HepG2 (cell line): ENCODE measurements around the gene CUL4B. TPM values are rescaled to one million over a fixed set of nuclear protein-coding genes. Genes with fewer than 3 reads are reported as not detected.
A peak's percentile ranks its signal among the peaks of the same experiment; 100 is the strongest.

Experiments
- CEBPG ChIP-seq: IDR thresholded peaks from 2 replicates; pipeline ENCODE4 v1.6.1; 2016
- DBP ChIP-seq: sonication (generic); formaldehyde crosslinking; IDR thresholded peaks from 2 replicates; pipeline ENCODE4 v1.4.0; 2020; ENCODE audit warnings: missing genetic modification reagents; ENCODE audit errors: not compliant biosample characterization
- ETV6 ChIP-seq: sonication (generic); formaldehyde crosslinking; conservative IDR thresholded peaks from 2 replicates; pipeline ENCODE4 v1.4.0; 2020; ENCODE audit warnings: missing genetic modification reagents
- HINFP ChIP-seq: sonication (generic); formaldehyde crosslinking; IDR thresholded peaks from 2 replicates; pipeline ENCODE4 v1.4.0; 2020; ENCODE audit warnings: low read depth, mild to moderate bottlenecking, missing genetic modification reagents
- HNRNPH1 ChIP-seq: fragments of 200-400 bp; formaldehyde crosslinking; optimal IDR thresholded peaks from 2 replicates; pipeline ENCODE3; 2017; ENCODE audit warnings: mild to moderate bottlenecking, low read depth, low read length
- KAT7 ChIP-seq: IDR thresholded peaks from 2 replicates; pipeline ENCODE4 v1.6.1; 2018; ENCODE audit warnings: borderline replicate concordance, missing compliant biosample characterization
- KDM5B ChIP-seq: sonication (generic); formaldehyde crosslinking; IDR thresholded peaks from 2 replicates; pipeline ENCODE4 v1.4.0; 2020; ENCODE audit warnings: missing genetic modification reagents, mild to moderate bottlenecking, borderline replicate concordance
- KMT2B ChIP-seq: IDR thresholded peaks from 2 replicates; pipeline ENCODE4 v1.6.1; 2016; ENCODE audit warnings: missing genetic modification reagents, missing compliant biosample characterization
- MAFF ChIP-seq: IDR thresholded peaks from 2 replicates; pipeline ENCODE4 v1.6.1; 2011; ENCODE audit warnings: low read depth, low read length, improper control_type of control experiment
- MBNL3 ChIP-seq: fragments of 250-450 bp; sonication (Bioruptor Pico); conservative IDR thresholded peaks from 2 replicates; pipeline ENCODE4 v1.8.0; 2022; ENCODE audit warnings: mild to moderate bottlenecking, inconsistent platforms
- NR3C1 ChIP-seq: sonication (generic); formaldehyde crosslinking; IDR thresholded peaks from 2 replicates; pipeline ENCODE4 v1.4.0; 2020; ENCODE audit warnings: missing genetic modification reagents
- PREB ChIP-seq: sonication (generic); formaldehyde crosslinking; IDR thresholded peaks from 2 replicates; pipeline ENCODE4 v1.4.0; 2020; ENCODE audit warnings: missing genetic modification reagents
- TMF1 ChIP-seq: sonication (generic); formaldehyde crosslinking; IDR thresholded peaks from 2 replicates; pipeline ENCODE4 v1.8.1; 2022; ENCODE audit warnings: low read depth, missing genetic modification reagents
- XRCC5 ChIP-seq: fragments of 200-400 bp; formaldehyde crosslinking; optimal IDR thresholded peaks from 2 replicates; pipeline ENCODE3; 2017; ENCODE audit warnings: mild to moderate bottlenecking, low read length
- ZBTB3 ChIP-seq: sonication (generic); formaldehyde crosslinking; IDR thresholded peaks from 2 replicates; pipeline ENCODE4 v1.4.0; 2020; ENCODE audit warnings: low read depth, mild to moderate bottlenecking, moderate library complexity, missing genetic modification reagents, borderline replicate concordance
- ZFP37 ChIP-seq: sonication (generic); formaldehyde crosslinking; IDR thresholded peaks from 2 replicates; pipeline ENCODE4 v1.4.0; 2020; ENCODE audit warnings: missing genetic modification reagents, borderline replicate concordance
- ZFP82 ChIP-seq: sonication (generic); formaldehyde crosslinking; IDR thresholded peaks from 2 replicates; pipeline ENCODE4 v1.5.1; 2020; ENCODE audit warnings: mild to moderate bottlenecking, missing genetic modification reagents, borderline replicate concordance
- ZNF253 ChIP-seq: sonication (generic); formaldehyde crosslinking; IDR thresholded peaks from 2 replicates; pipeline ENCODE4 v1.8.0; 2022; ENCODE audit warnings: mild to moderate bottlenecking, missing genetic modification reagents, borderline replicate concordance
- ZNF280B ChIP-seq: sonication (generic); formaldehyde crosslinking; IDR thresholded peaks from 2 replicates; pipeline ENCODE4 v1.5.0; 2020; ENCODE audit warnings: missing genetic modification reagents, mild to moderate bottlenecking, borderline replicate concordance
- ZNF382 ChIP-seq: sonication (generic); formaldehyde crosslinking; IDR thresholded peaks from 2 replicates; pipeline ENCODE4 v1.5.0; 2020; ENCODE audit warnings: missing genetic modification reagents, mild to moderate bottlenecking, borderline replicate concordance
- ZNF460 ChIP-seq: sonication (generic); formaldehyde crosslinking; IDR thresholded peaks from 2 replicates; pipeline ENCODE4 v1.5.1; 2020; ENCODE audit warnings: missing genetic modification reagents, mild to moderate bottlenecking, borderline replicate concordance
- ZNF557 ChIP-seq: sonication (generic); formaldehyde crosslinking; IDR thresholded peaks from 2 replicates; pipeline ENCODE4 v1.4.0; 2020; ENCODE audit warnings: missing genetic modification reagents
- ZNF7 ChIP-seq: IDR thresholded peaks from 2 replicates; pipeline ENCODE4 v1.6.1; 2016; ENCODE audit warnings: missing biosample characterization, missing genetic modification reagents
- ZNF850 ChIP-seq: sonication (generic); formaldehyde crosslinking; conservative IDR thresholded peaks from 2 replicates; pipeline ENCODE4 v1.9.0; 2021; ENCODE audit warnings: mild to moderate bottlenecking, missing genetic modification reagents
- ZSCAN29 ChIP-seq: sonication (generic); formaldehyde crosslinking; conservative IDR thresholded peaks from 2 replicates; pipeline ENCODE4 v1.4.0; 2020; ENCODE audit warnings: mild to moderate bottlenecking, missing genetic modification reagents
- polyA plus RNA-seq, 8 experiments: library from polyadenylated mRNA; depleted of rRNA in 3 of 8; stranded (reverse) in 7 of 8; unstranded in 1 of 8; fragments of >200 nt; fragmentation: Illumina TruSeq in 4 of 8; extraction: Trizol in 4 of 8; gene quantifications; 2 replicates each; pipeline versions ENCODE4 v1.2.1 to v1.2.3, GENCODE V29; 2011 to 2016; ENCODE audit warnings: low read depth in 4 of 8, missing spikeins in 1 of 8, mixed read lengths in 1 of 8; ENCODE audit not compliant: insufficient read depth in 1 of 8
- total RNA-seq, 5 experiments: library from RNA; depleted of rRNA; stranded (reverse); fragments of >200 nt; fragmentation: Illumina TruSeq; extraction: Trizol; gene quantifications; 2 replicates each; pipeline ENCODE4 v1.2.3, GENCODE V29; 2016; ENCODE audit warnings: low read depth in 1 of 5

The CUL4B gene
- total and polyA plus RNA-seq, 2 of the 13 experiments (the other 11 are each of a cell fraction or from before 2014, with no cell fraction given) = 21.6 to 28.5 TPM

GRCh38 chrX:120485638-120486520 is 74.9 kb downstream of the CUL4B start (continued):
- TF ChIP-seq MAFF = peak; percentile 52
- no peak for TF ChIP-seq ZSCAN29 (CRISPR knock-in tag)
- no peak for TF ChIP-seq ETV6
- no peak for TF ChIP-seq PREB (CRISPR knock-in tag)
- TF ChIP-seq KAT7 (CRISPR knock-in tag) = no peak
- no peak for TF ChIP-seq ZNF280B (CRISPR knock-in tag)
- TF ChIP-seq NR3C1 (CRISPR knock-in tag) = no peak
- no peak for TF ChIP-seq ZNF253 (CRISPR knock-in tag)
- no peak for TF ChIP-seq DBP (CRISPR knock-in tag)
- no peak for TF ChIP-seq ZNF460
- TF ChIP-seq ZNF7 (CRISPR knock-in tag) = no peak
- TF ChIP-seq XRCC5 = peak; percentile 60
- TF ChIP-seq HNRNPH1 = no peak
- no peak for TF ChIP-seq ZFP37
- TF ChIP-seq ZNF557 (CRISPR knock-in tag) = no peak
- TF ChIP-seq KMT2B (CRISPR knock-in tag) = no peak
- TF ChIP-seq ZNF850 (CRISPR knock-in tag) = no peak
- TF ChIP-seq ZBTB3 = no peak
- no peak for TF ChIP-seq ZFP82 (CRISPR knock-in tag)
- no peak for TF ChIP-seq MBNL3 (CRISPR knock-in tag)
- peak; percentile 60; the same call in 1 of the 2 replicates for TF ChIP-seq KDM5B (CRISPR knock-in tag)
- TF ChIP-seq ZNF382 = no peak
- no peak for TF ChIP-seq CEBPG (CRISPR knock-in tag)
- no peak for TF ChIP-seq HINFP (CRISPR knock-in tag)
- no peak for TF ChIP-seq TMF1
